HL-60/S4 treated with retinoic acid at 250 ng/mL for 4 days and 3 days (cell line): ENCODE data around the gene TMEM229A.
"Not testable (repeated sequence)": the region's sequence is repeated elsewhere in the genome, so short reads cannot be mapped to it uniquely, and the experiment has no call there.

Source experiments
- in situ Hi-C: fragments of 300-500 bp; cut with MboI; formaldehyde crosslinking; loops from 2 replicates; pipeline ENCODE4 v1.7.0; 2022; ENCODE audit warnings: low sequenced_read_pairs

The TMEM229A gene

GRCh38 chr7:124033095-124033806, 384 bp upstream of the TMEM229A start:
- in situ Hi-C loops: no loop called here

- in situ Hi-C loops: no loop called here
Observed at GRCh38 chr7:124031919-124032318, 948 bp downstream of the TMEM229A start.

GRCh38 chr7:124031406-124031805, 1.5 kb downstream of the TMEM229A start:
- in situ Hi-C loops: no loop called here

- in situ Hi-C loops: no loop called here
Observed at GRCh38 chr7:124030964-124031363, 1.9 kb downstream of the TMEM229A start.

GRCh38 chr7:124029396-124030188, 3.3 kb downstream of the TMEM229A start:
- in situ Hi-C loops: no loop called here

- in situ Hi-C loops: no loop called here
Observed at GRCh38 chr7:124027236-124027635, 5.6 kb downstream of the TMEM229A start.

GRCh38 chr7:124024329-124024728, 8.5 kb downstream of the TMEM229A start:
- in situ Hi-C loops: not testable (repeated sequence)

GRCh38 chr7:124022551-124022950, 10.3 kb downstream of the TMEM229A start:
- in situ Hi-C loops: no loop called here

- in situ Hi-C loops: no loop called here
Observed at GRCh38 chr7:124020060-124020459, 12.8 kb downstream of the TMEM229A start.

- in situ Hi-C loops: no loop called here
Observed at GRCh38 chr7:124013306-124013705, 19.6 kb downstream of the TMEM229A start.

- in situ Hi-C loops: no loop called here
Observed at GRCh38 chr7:124012864-124013263, 20.0 kb downstream of the TMEM229A start.

GRCh38 chr7:124009321-124009720, 23.5 kb downstream of the TMEM229A start:
- in situ Hi-C loops: no loop called here

GRCh38 chr7:124008296-124008695, 24.6 kb downstream of the TMEM229A start:
- in situ Hi-C loops: not testable (repeated sequence)

- in situ Hi-C loops: no loop called here
Observed at GRCh38 chr7:123999703-124000102, 33.2 kb downstream of the TMEM229A start.

- in situ Hi-C loops: no loop called here
Observed at GRCh38 chr7:123998921-123999320, 33.9 kb downstream of the TMEM229A start.

- in situ Hi-C loops: no loop called here
Observed at GRCh38 chr7:123996327-123996625, 36.6 kb downstream of the TMEM229A start.

- in situ Hi-C loops: no loop called here
Observed at GRCh38 chr7:123995617-123996326, 37.1 kb downstream of the TMEM229A start.

GRCh38 chr7:123994449-123994848, 38.4 kb downstream of the TMEM229A start:
- in situ Hi-C loops: no loop called here

GRCh38 chr7:123993996-123994395, 38.9 kb downstream of the TMEM229A start:
- in situ Hi-C loops: no loop called here

GRCh38 chr7:123992913-123993518, 39.9 kb downstream of the TMEM229A start:
- in situ Hi-C loops: no loop called here

GRCh38 chr7:123987445-123987844, 45.4 kb downstream of the TMEM229A start:
- in situ Hi-C loops: no loop called here
